ENCODE measurements around the gene DDX1.

- no peak for TF ChIP-seq CTCF (IDR thresholded peaks at IDR 0.05)
- no peak for TF ChIP-seq POLR2A (IDR thresholded peaks at IDR 0.05)
Observed at GRCh38 chr2:15543053-15543452, 48.6 kb upstream of the DDX1 start.

Measured in breast epithelium (tissue), 3 donors.